HEK293 (cell line): ENCODE results near the gene C1QTNF2.

Experiments
- CTCF ChIA-PET: fragments of 350-600 bp; formaldehyde crosslinking; extraction: SDS; loops from one replicate; lab custom pipeline; 2021; ENCODE audit warnings: antibody characterized with exemption; lab: Yijun Ruan, JAX
- POLR2A ChIA-PET: fragments of 300-600 bp; formaldehyde crosslinking; extraction: SDS; loops from one replicate; lab custom pipeline; 2020; ENCODE audit warnings: antibody characterized with exemption, inconsistent platforms; lab: Yijun Ruan, JAX
- H3K27ac ChIP-seq: fragments of 200-500 bp; sonication (Bioruptor generic); 2 replicates; pipeline ENCODE4 v1.5.1; 2014; ENCODE audit warnings: low read depth, low read length, control low read depth, inconsistent platforms; ENCODE audit errors: extremely low read depth
- H3K36me3 ChIP-seq, 2 experiments: fragments of 200-500 bp in 1 of 2; sonication (Bioruptor generic) in 1 of 2; 1 replicate in 1 of 2; 2 replicates in 1 of 2; pipeline ENCODE4 v1.5.1; 2014 to 2017; ENCODE audit warnings: inconsistent platforms in 2 of 2, low read length in 2 of 2; ENCODE audit not compliant: control insufficient read depth in 2 of 2, insufficient read depth in 1 of 2
- H3K4me1 ChIP-seq: fragments of 200-500 bp; sonication (Bioruptor generic); 2 replicates; pipeline ENCODE4 v1.5.1; 2014; ENCODE audit warnings: mild to moderate bottlenecking, low read length, inconsistent platforms; ENCODE audit not compliant: control insufficient read depth, insufficient read depth
- H3K4me3 ChIP-seq: 2 replicates; pipeline ENCODE4 v1.5.1; 2011; ENCODE audit warnings: low read depth, mild to moderate bottlenecking, control low read depth, low read length, moderate library complexity
- H3K9me3 ChIP-seq: fragments of 200-500 bp; sonication (Bioruptor generic); 2 replicates; pipeline ENCODE4 v1.5.1; 2014; ENCODE audit warnings: low read depth, low read length, inconsistent platforms; ENCODE audit not compliant: control insufficient read depth, insufficient read depth
- ELK4 ChIP-seq: IDR thresholded peaks from 2 replicates; pipeline ENCODE4 v1.6.1; 2011; ENCODE audit warnings: mild to moderate bottlenecking, low read depth, low read length, borderline replicate concordance
- FEZF1 ChIP-seq: fragments of 450-650 bp; formaldehyde crosslinking; IDR thresholded peaks from 2 replicates; pipeline ENCODE4 v1.5.1; 2016; ENCODE audit warnings: missing biosample characterization, missing genetic modification characterization
- PBX3 ChIP-seq: sonication (generic); formaldehyde crosslinking; IDR thresholded peaks from 2 replicates; pipeline ENCODE4 v1.8.1; 2022; ENCODE audit warnings: mild to moderate bottlenecking, moderate library complexity, missing genetic modification reagents
- ZBTB44 ChIP-seq: fragments of 450-650 bp; IDR thresholded peaks from 2 replicates; pipeline ENCODE4 v1.5.1; 2018; ENCODE audit warnings: missing biosample characterization, mild to moderate bottlenecking, missing genetic modification characterization
- ZEB2 ChIP-seq: fragments of 450-650 bp; formaldehyde crosslinking; IDR thresholded peaks from 2 replicates; pipeline ENCODE4 v1.5.1; 2016; ENCODE audit warnings: missing biosample characterization, missing genetic modification characterization
- ZNF16 ChIP-seq: fragments of 450-650 bp; formaldehyde crosslinking; IDR thresholded peaks from 2 replicates; pipeline ENCODE4 v1.5.1; 2016; ENCODE audit warnings: low read depth, missing biosample characterization, missing genetic modification characterization
- ZNF174 ChIP-seq: fragments of 450-650 bp; formaldehyde crosslinking; IDR thresholded peaks from 2 replicates; pipeline ENCODE4 v1.5.0; 2017; ENCODE audit warnings: missing biosample characterization, mild to moderate bottlenecking, missing genetic modification characterization
- ZNF223 ChIP-seq: fragments of 450-650 bp; formaldehyde crosslinking; IDR thresholded peaks from 2 replicates; pipeline ENCODE4 v1.5.1; 2016; ENCODE audit warnings: missing biosample characterization, missing genetic modification characterization
- ZNF302 ChIP-seq: fragments of 450-650 bp; formaldehyde crosslinking; IDR thresholded peaks from 2 replicates; pipeline ENCODE4 v1.5.1; 2016; ENCODE audit warnings: missing biosample characterization, missing genetic modification characterization, low read depth
- ZNF426 ChIP-seq: fragments of 450-650 bp; formaldehyde crosslinking; IDR thresholded peaks from 2 replicates; pipeline ENCODE4 v1.5.1; 2017; ENCODE audit warnings: missing biosample characterization, missing genetic modification characterization, mild to moderate bottlenecking, inconsistent platforms, moderate library complexity
- ZNF433 ChIP-seq: fragments of 450-650 bp; formaldehyde crosslinking; IDR thresholded peaks from 2 replicates; pipeline ENCODE4 v1.5.1; 2016; ENCODE audit warnings: missing biosample characterization, missing genetic modification characterization, low read depth
- ZNF514 ChIP-seq: fragments of 450-650 bp; formaldehyde crosslinking; IDR thresholded peaks from 2 replicates; pipeline ENCODE4 v1.5.1; 2016; ENCODE audit warnings: missing biosample characterization, missing genetic modification characterization
- ZNF626 ChIP-seq: fragments of 450-650 bp; sonication (Bioruptor Pico); formaldehyde crosslinking; IDR thresholded peaks from 2 replicates; pipeline ENCODE4 v1.5.1; 2018; ENCODE audit warnings: missing biosample characterization, missing genetic modification characterization, inconsistent platforms
- ZNF707 ChIP-seq: fragments of 450-650 bp; formaldehyde crosslinking; IDR thresholded peaks from 2 replicates; pipeline ENCODE4 v1.5.1; 2016; ENCODE audit warnings: missing biosample characterization, missing genetic modification characterization
- ZNF776 ChIP-seq: fragments of 450-650 bp; formaldehyde crosslinking; IDR thresholded peaks from 2 replicates; pipeline ENCODE4 v1.5.0; 2017; ENCODE audit warnings: missing biosample characterization, missing genetic modification characterization, borderline replicate concordance
- ZNF843 ChIP-seq: fragments of 450-650 bp; formaldehyde crosslinking; IDR thresholded peaks from 2 replicates; pipeline ENCODE4 v1.5.1; 2016; ENCODE audit warnings: missing biosample characterization, missing genetic modification characterization
- TF ChIP-seq, protein P1 (sequence below): fragments of 450-650 bp; formaldehyde crosslinking; IDR thresholded peaks from 2 replicates; pipeline ENCODE4 v1.5.1; 2016; ENCODE audit warnings: missing biosample characterization, missing genetic modification characterization
- TF ChIP-seq, protein P2 (sequence below): fragments of 450-650 bp; formaldehyde crosslinking; IDR thresholded peaks from 2 replicates; pipeline ENCODE4 v1.5.1; 2016; ENCODE audit warnings: missing biosample characterization, missing genetic modification characterization
- TF ChIP-seq, protein P3 (sequence below): fragments of 450-650 bp; formaldehyde crosslinking; IDR thresholded peaks from 2 replicates; pipeline ENCODE4 v1.5.1; 2016; ENCODE audit warnings: missing biosample characterization, missing genetic modification characterization
- TF ChIP-seq, protein P4 (sequence below): fragments of 450-650 bp; formaldehyde crosslinking; IDR thresholded peaks from 2 replicates; pipeline ENCODE4 v1.5.1; 2016; ENCODE audit warnings: missing biosample characterization, missing genetic modification characterization

Gene C1QTNF2

DNA sequence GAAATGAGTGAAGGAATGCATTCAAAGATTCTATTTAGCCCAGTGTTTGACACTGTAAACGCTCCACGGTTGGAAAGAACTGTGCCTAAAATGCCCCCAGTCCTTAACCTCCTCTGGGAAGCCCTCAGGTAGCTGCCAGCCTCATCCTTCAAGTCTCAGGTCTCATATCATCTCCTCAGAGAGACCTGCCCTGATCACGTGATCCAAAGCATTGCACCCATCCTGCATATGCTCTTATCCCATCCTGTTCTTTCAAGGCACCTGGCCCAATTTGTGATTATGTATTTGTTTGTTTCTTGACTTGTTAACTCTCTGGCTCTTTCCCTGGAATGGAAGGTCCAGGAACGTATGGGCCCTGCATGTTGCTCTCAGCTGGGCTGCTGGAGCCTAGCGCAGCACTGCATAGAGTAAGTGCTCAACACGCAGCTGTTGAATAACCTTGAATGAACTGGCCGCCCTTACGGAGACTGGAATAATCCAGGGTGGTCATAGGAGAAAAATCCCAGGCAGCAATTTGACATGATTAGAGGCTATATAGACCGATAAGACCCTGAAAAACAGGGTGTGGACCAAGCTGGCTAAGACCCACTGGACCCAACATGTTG is 8.7 kb downstream of the C1QTNF2 start:
- ChIA-PET POLR2A (no interaction called here), CTCF (interaction anchor here (1.2 kb wide), 1 partner anchor 163 kb away, joined by 3 read pairs; no protein-coding TSS in a partner anchor)
- no peaks in the 10 kb centered on the region for H3K9me3 ChIP-seq

DNA sequence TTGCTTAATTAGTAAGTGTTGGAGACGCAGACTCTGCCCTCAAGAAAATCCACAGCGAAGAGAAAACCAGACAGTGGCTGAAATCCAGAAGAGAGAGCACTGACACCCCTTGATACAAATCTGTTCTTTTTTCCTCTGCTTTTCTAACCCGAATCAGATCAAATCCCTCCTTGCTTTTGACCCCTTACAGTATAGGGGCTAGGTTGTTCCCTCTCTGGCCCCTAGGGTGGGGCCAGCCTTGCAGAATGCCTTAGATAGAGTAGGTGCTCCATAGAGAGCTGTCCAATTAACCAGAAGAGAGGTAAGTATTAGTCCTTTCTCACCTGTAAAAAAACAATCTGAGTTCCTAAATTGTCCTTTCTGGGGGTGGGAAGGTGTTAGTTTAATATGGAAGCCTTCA is 10.1 kb downstream of the C1QTNF2 start:
- no peak overlapping the region for H3K4me3 ChIP-seq
- ChIA-PET CTCF (interaction anchor here (0.7 to 1.9 kb wide), 3 partner anchors 15 to 163 kb away, joined by 3 to 4 read pairs (median 3); no protein-coding TSS in a partner anchor), POLR2A (no interaction called here)
- H3K4me1 ChIP-seq = no peaks in the 10 kb centered on the region
- no peaks in the 10 kb centered on the region for H3K36me3 ChIP-seq
- H3K9me3 ChIP-seq = no peaks in the 10 kb centered on the region
- no peak overlapping the region for H3K27ac ChIP-seq
- TF ChIP-seq ZBTB44 (tag by site-specific recombination) (no peak), ZNF626 (no peak), ZNF302 (tag by site-specific recombination) (no peak), ZEB2 (tag by site-specific recombination) (no peak), ELK4 (no peak)
- TF ChIP-seq, protein P1, sequence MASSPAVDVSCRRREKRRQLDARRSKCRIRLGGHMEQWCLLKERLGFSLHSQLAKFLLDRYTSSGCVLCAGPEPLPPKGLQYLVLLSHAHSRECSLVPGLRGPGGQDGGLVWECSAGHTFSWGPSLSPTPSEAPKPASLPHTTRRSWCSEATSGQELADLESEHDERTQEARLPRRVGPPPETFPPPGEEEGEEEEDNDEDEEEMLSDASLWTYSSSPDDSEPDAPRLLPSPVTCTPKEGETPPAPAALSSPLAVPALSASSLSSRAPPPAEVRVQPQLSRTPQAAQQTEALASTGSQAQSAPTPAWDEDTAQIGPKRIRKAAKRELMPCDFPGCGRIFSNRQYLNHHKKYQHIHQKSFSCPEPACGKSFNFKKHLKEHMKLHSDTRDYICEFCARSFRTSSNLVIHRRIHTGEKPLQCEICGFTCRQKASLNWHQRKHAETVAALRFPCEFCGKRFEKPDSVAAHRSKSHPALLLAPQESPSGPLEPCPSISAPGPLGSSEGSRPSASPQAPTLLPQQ = no peak

More for the DNA sequence above, 8.7 kb downstream of the C1QTNF2 start:
- no peak overlapping the region for H3K4me3 ChIP-seq
- no peaks in the 10 kb centered on the region for H3K4me1 ChIP-seq
- no peak overlapping the region for H3K27ac ChIP-seq
- TF ChIP-seq PBX3 (CRISPR knock-in tag) = no peak
- TF ChIP-seq, protein P2, sequence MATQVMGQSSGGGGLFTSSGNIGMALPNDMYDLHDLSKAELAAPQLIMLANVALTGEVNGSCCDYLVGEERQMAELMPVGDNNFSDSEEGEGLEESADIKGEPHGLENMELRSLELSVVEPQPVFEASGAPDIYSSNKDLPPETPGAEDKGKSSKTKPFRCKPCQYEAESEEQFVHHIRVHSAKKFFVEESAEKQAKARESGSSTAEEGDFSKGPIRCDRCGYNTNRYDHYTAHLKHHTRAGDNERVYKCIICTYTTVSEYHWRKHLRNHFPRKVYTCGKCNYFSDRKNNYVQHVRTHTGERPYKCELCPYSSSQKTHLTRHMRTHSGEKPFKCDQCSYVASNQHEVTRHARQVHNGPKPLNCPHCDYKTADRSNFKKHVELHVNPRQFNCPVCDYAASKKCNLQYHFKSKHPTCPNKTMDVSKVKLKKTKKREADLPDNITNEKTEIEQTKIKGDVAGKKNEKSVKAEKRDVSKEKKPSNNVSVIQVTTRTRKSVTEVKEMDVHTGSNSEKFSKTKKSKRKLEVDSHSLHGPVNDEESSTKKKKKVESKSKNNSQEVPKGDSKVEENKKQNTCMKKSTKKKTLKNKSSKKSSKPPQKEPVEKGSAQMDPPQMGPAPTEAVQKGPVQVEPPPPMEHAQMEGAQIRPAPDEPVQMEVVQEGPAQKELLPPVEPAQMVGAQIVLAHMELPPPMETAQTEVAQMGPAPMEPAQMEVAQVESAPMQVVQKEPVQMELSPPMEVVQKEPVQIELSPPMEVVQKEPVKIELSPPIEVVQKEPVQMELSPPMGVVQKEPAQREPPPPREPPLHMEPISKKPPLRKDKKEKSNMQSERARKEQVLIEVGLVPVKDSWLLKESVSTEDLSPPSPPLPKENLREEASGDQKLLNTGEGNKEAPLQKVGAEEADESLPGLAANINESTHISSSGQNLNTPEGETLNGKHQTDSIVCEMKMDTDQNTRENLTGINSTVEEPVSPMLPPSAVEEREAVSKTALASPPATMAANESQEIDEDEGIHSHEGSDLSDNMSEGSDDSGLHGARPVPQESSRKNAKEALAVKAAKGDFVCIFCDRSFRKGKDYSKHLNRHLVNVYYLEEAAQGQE (tag by site-specific recombination) = no peak
- TF ChIP-seq FEZF1 (tag by site-specific recombination) = no peak
- no peak for TF ChIP-seq ZNF776 (tag by site-specific recombination)
- TF ChIP-seq, protein P3, sequence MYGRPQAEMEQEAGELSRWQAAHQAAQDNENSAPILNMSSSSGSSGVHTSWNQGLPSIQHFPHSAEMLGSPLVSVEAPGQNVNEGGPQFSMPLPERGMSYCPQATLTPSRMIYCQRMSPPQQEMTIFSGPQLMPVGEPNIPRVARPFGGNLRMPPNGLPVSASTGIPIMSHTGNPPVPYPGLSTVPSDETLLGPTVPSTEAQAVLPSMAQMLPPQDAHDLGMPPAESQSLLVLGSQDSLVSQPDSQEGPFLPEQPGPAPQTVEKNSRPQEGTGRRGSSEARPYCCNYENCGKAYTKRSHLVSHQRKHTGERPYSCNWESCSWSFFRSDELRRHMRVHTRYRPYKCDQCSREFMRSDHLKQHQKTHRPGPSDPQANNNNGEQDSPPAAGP (tag by site-specific recombination) = no peak
- TF ChIP-seq ZNF16 (tag by site-specific recombination) = no peak
- TF ChIP-seq ZBTB44 (tag by site-specific recombination) = no peak
- TF ChIP-seq ZNF433 (tag by site-specific recombination) = no peak
- TF ChIP-seq ZNF223 (tag by site-specific recombination) = no peak
- TF ChIP-seq, protein P4, sequence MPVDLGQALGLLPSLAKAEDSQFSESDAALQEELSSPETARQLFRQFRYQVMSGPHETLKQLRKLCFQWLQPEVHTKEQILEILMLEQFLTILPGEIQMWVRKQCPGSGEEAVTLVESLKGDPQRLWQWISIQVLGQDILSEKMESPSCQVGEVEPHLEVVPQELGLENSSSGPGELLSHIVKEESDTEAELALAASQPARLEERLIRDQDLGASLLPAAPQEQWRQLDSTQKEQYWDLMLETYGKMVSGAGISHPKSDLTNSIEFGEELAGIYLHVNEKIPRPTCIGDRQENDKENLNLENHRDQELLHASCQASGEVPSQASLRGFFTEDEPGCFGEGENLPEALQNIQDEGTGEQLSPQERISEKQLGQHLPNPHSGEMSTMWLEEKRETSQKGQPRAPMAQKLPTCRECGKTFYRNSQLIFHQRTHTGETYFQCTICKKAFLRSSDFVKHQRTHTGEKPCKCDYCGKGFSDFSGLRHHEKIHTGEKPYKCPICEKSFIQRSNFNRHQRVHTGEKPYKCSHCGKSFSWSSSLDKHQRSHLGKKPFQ (tag by site-specific recombination) = no peak
- no peak for TF ChIP-seq ZNF514 (tag by site-specific recombination)
- TF ChIP-seq ZNF426 (tag by site-specific recombination) = no peak
- TF ChIP-seq ZNF843 = no peak
- TF ChIP-seq ZNF174 (tag by site-specific recombination) = no peak
- no peak for TF ChIP-seq ZNF707 (tag by site-specific recombination)
- H3K36me3 ChIP-seq = no peaks in the 10 kb centered on the region
